Duodenal mucosa (tissue), 2 donors: ENCODE results near the gene CYP3A4.
"Not testable (repeated sequence)": the region's sequence is repeated elsewhere in the genome, so short reads cannot be mapped to it uniquely, and the experiment has no call there.

ENCODE experiments used
- H3K27ac ChIP-seq: one replicate; pipeline ENCODE4 v1.7.0; 2013; ENCODE audit warnings: low read depth, low read length
- H3K27me3 ChIP-seq, 2 donors: one replicate each; pipeline ENCODE4 v1.7.0; 2013; ENCODE audit warnings: low read length in 2 of 2, control low read depth in 1 of 2; ENCODE audit not compliant: insufficient read depth in 2 of 2, control insufficient read depth in 1 of 2
- H3K36me3 ChIP-seq, 2 donors: one replicate each; pipeline ENCODE4 v1.7.0; 2013; ENCODE audit warnings: low read length in 2 of 2, control low read depth in 1 of 2; ENCODE audit not compliant: insufficient read depth in 2 of 2, control insufficient read depth in 1 of 2
- H3K4me1 ChIP-seq, 2 donors: one replicate each; pipeline ENCODE4 v1.7.0; 2013; ENCODE audit warnings: low read length in 2 of 2, control low read depth in 1 of 2; ENCODE audit not compliant: insufficient read depth in 2 of 2, control insufficient read depth in 1 of 2
- H3K4me3 ChIP-seq, 2 donors: one replicate each; pipeline ENCODE4 v1.7.0; 2013; ENCODE audit warnings: low read length in 2 of 2, low read depth in 1 of 2
- H3K9ac ChIP-seq, 2 donors: one replicate each; pipeline ENCODE4 v1.7.0; 2013; ENCODE audit warnings: low read length in 2 of 2, low read depth in 1 of 2
- H3K9me3 ChIP-seq, 2 donors: one replicate each; pipeline ENCODE4 v1.7.0; 2013; ENCODE audit warnings: low read length in 2 of 2, control low read depth in 1 of 2; ENCODE audit not compliant: control insufficient read depth in 1 of 2

CYP3A4 gene

DNA sequence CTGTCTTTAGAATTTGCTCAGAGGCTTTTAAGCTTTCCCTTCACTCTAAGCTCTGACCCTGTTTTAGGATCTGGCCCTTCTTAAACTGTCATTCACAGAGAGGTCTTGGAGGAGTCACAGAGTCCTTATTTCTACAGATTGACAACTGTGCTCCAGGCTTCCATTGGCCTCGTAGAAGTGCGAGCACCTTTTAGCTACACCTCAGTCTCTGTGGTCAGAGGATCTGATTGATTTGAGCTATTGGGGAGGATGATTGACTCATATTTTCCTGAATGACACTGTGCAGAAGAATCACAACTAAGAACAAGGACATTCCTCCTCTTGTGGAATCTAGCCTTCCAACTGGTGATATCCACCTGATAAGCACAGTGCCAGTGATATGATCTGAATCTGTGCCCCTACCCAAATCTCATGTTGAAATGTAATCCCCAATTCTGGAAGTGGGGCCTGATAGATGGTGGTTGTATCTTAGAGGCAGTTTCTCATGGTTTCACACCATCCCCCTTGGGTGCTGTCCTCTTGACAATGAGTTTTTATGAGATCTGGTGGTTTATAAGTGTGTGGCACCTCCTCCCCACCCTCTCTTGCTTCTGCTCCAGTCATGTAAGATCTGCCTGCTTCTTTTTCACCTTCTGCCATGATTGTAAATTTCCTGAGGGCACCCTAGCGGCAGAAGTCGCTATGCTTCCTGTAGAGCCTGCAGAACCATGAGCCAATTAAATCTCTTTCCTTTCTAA, 52.2 kb downstream of the CYP3A4 start:
- Histone ChIP-seq H3K9ac (no peak overlapping the region), H3K27me3 (no peaks in the 10 kb centered on the region), H3K4me3 (no peak overlapping the region), H3K27ac (no peak overlapping the region), H3K4me1 (peaks cover 8 to 9% of the 10 kb centered on the region in 2 donors), H3K9me3 (no peaks in the 10 kb centered on the region), H3K36me3 (no peaks in the 10 kb centered on the region)

DNA sequence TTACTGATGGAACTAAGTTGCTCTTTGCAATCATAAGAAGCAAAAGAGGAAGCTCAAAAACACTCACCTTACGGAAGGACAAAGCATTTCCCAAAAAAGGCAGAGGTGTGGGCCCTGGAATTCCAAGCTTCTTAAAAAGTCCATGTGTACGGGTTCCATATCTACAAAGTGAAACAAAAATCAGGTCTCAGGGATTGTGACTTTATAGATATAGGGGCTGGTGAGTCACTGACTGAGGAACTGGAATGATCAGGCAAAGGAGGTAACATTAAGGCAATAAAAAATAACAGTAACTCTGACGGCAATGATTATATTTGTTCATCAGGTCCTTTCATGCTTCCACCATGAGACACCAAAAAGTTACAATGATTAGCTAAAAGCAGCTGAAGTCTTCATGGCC, 53.0 kb downstream of the CYP3A4 start:
- Histone ChIP-seq H3K27ac (no peak overlapping the region), H3K9ac (no peak overlapping the region), H3K9me3 (no peaks in the 10 kb centered on the region), H3K4me1 (peaks cover 8 to 9% of the 10 kb centered on the region in 2 donors), H3K36me3 (no peaks in the 10 kb centered on the region), H3K4me3 (no peak overlapping the region), H3K27me3 (no peaks in the 10 kb centered on the region)

DNA sequence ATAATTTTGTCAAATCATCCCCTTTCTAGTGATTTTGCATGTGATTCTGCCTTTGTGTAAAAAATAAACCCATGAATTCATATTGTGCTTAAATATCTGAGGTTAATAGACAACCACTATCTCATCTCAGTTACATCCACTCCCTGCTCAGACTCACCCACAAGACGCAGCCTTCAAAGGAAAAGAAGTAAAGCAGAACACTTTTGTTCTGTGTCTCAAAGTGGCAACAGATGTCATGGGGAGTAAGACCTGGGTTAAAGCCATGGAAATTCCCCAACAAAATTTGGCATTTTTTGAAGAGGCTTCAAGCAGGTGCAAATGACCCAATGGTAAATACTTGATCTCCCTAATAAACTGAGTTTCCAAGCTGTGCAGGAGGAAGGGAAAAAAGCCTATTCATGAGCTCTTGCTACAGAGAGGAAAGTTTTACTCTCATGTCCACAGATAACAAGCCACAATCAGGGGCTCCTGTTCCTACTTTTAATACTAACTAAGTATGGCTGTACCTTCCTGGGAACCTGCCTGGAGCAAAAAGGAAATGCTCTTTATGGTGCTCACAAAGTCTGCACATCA, 53.7 kb downstream of the CYP3A4 start:
- H3K4me1 ChIP-seq: peaks cover 8 to 9% of the 10 kb centered on the region in 2 donors
- no peak overlapping the region for H3K27ac ChIP-seq
- no peaks in the 10 kb centered on the region for H3K27me3 ChIP-seq
- no peaks in the 10 kb centered on the region for H3K36me3 ChIP-seq
- no peaks in the 10 kb centered on the region for H3K9me3 ChIP-seq
- H3K4me3 ChIP-seq: no peak overlapping the region
- H3K9ac ChIP-seq: no peak overlapping the region

DNA sequence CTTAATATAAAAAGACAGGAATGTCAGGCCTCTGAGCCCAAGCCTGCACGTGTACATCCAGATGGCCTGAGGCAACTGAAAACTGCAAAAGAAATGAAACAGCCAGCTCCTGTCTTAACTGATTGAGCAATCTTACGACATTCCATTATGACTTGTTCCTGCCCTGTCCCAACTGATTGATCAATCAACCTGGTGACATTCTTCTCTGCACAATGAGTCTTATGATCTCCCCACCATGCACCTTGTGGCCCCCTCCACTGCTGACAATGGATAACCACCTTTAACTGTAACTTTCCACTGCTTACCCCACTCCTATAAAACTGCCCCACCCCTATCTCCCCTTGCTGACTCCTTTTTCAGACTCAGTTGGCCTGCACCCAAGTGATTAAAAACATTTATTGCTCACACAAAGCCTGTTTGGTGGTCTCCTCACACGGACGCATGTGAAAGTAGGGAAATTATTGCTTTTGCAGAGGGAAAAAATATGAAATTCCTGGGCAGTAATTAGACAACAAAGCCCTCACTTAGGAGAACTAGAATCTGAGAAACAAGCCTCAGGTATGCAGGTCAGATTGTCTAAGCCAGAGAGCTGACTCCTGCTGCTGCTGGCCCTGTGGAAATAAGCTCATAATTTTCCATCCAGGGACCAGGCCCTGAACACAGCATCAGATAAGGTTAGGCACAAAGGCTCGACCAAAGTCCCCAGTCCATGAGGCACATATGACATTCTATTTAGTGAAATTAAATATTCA, 54.3 kb downstream of the CYP3A4 start:
- H3K36me3 ChIP-seq: no peaks in the 10 kb centered on the region
- peaks cover 8 to 9% of the 10 kb centered on the region in 2 donors for H3K4me1 ChIP-seq
- H3K27me3 ChIP-seq: no peaks in the 10 kb centered on the region
- H3K9me3 ChIP-seq: no peaks in the 10 kb centered on the region
- H3K27ac ChIP-seq: no peak overlapping the region
- H3K9ac ChIP-seq: no peak overlapping the region
- no peak overlapping the region for H3K4me3 ChIP-seq

DNA sequence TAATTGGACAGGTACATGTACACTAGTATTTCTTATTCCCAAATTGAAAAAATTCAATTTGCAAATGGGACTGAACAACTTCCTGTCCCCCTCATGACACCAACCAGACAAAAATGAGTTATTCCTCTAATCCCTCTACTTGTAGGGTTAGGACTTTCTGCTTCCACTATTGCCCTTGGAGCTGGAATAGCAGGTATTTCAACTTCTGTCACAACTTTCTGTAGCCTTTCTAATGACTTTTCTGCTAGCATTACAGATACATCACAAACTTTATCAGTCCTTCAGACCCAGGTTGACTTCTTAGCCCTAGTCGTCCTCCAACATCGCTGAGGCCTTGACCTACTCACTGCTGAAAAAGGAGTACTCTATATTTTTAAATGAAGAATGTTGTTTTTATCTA, 55.4 kb downstream of the CYP3A4 start:
- Histone ChIP-seq H3K27me3 (no peaks in the 10 kb centered on the region), H3K4me3 (no peak overlapping the region), H3K36me3 (no peaks in the 10 kb centered on the region), H3K9ac (no peak overlapping the region), H3K9me3 (no peaks in the 10 kb centered on the region), H3K4me1 (peaks cover 8 to 9% of the 10 kb centered on the region in 2 donors), H3K27ac (no peak overlapping the region)

DNA sequence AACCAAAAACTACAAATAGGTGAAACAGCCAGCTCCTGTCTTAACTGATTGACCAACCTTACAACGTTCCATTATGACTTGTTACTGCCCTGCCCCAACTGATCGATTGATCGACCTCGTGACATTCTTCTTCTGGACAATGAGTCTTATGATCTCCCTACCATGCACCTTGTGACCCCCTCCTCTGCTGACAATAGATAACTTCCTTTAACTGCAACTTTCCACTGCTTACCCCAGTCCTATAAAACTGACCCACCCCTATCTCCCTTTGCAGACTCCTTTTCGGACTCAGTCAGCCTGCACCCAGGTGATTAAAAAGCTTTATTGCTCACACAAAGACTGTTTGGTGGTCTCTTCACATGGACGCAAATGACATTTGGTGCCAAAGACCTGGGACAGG, 60.8 kb downstream of the CYP3A4 start:
- not testable (repeated sequence) for H3K9ac ChIP-seq, H3K27me3 ChIP-seq, H3K27ac ChIP-seq, H3K4me3 ChIP-seq, H3K9me3 ChIP-seq, H3K36me3 ChIP-seq
- H3K4me1 ChIP-seq: peaks cover 10% of the 10 kb centered on the region in 2 donors

DNA sequence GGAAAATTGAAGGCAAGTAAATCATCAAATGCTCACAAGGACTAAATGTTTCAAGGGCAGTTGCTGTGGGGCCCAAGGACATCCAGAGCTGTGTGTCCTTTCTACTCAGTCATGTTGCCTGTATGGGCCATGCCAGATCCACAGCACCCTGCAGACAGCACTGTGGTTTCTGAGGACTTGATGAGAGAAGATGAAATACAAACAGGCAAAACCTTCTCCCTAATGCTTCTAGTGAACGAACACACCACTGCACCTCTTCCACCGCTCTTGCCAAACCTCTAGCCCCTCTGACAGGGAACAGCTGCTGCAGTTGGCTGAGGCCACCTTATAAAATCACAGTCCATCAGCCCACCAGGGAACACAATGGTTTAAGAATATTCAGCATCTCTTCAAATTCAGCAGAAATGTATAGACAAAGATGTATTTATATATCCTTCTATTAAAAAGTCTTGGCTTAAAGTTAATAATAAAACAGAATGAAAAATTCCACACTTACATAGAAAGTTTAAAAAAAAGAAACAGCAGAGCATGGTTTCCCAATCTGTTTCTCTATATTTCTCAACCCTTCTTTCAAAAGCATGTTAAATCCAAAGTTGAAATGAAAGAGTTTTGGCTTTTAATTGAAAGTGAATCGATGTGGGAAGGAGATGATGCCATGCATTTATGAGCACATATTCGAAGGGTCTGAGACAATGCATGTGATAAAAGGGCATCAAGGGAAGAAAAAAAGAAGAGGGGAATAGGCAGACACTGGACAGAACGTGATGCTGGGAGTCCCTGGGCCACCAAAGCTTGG, 63.0 kb downstream of the CYP3A4 start:
- H3K36me3 ChIP-seq: no peaks in the 10 kb centered on the region
- H3K4me1 ChIP-seq: peaks cover 10% of the 10 kb centered on the region in 2 donors
- H3K27ac ChIP-seq: no peak overlapping the region
- no peaks in the 10 kb centered on the region for H3K27me3 ChIP-seq
- no peak overlapping the region for H3K4me3 ChIP-seq
- no peaks in the 10 kb centered on the region for H3K9me3 ChIP-seq
- H3K9ac ChIP-seq: no peak overlapping the region

DNA sequence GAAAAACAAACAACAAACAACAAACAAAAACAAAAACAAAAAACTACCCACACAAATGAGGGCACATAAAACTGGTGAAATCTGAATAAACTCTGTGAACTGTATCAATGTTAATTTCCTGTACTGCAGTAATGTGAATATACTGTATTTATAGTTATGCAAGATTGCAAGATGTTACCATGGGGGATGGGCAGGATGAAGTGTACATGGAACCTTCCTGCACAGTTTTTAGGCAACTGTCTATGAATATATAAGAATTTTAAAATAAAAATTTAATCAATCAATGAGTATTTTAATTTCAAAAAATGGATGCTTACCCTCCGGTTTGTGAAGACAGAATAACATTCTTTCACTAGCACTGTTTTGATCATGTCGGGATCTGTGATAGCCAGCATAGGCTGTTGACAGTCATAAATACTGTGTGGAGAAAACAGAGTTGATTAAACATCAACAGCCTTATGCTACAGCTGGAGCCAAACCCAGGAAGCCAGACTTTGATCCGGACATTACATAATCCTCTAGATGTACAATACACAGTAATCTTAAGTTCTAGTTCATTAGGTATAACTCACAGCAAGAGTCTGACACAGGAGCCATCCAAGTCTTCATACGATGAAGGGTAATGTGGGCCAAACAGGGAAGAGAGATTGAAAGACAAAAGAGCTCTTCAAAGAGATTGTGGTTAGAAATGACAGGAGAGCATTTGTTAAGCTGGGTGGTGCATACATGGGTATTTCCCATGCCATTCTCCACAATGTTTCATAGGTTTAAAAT, 63.8 kb downstream of the CYP3A4 start:
- Histone ChIP-seq H3K36me3 (no peaks in the 10 kb centered on the region), H3K27ac (no peak overlapping the region), H3K9me3 (no peaks in the 10 kb centered on the region), H3K9ac (no peak overlapping the region), H3K27me3 (no peaks in the 10 kb centered on the region), H3K4me3 (no peak overlapping the region), H3K4me1 (peaks cover 10% of the 10 kb centered on the region in 2 donors)

DNA sequence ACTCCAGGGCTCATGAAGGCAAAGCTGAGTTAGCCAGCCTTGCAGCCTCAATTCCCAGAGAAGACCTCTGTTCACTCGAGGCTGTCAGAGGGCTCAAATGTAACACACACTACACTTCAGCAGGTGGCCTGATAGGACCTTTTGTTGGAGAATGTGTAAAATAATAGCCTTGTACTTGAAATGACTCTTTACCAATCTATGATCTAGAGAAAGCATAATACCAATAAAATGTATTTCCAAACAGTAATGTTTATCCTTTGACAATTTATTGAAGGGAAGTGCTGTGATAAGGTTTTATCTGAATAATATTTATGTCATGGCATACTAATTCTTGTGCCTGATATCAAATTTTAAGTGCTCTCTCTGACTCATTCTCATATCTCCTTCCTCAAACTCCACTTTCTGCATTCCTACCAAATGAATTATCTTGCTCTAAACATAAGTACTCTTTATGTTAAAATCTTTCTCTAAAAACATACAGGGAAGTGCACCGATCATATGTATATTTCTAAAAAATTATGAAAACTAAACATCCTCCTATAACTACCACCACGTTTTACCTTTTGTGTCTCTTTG, 69.9 kb downstream of the CYP3A4 start:
- no peaks in the 10 kb centered on the region for H3K36me3 ChIP-seq
- H3K4me1 ChIP-seq: peaks cover 4 to 10% of the 10 kb centered on the region in 2 donors
- H3K27me3 ChIP-seq: no peaks in the 10 kb centered on the region

More for the DNA sequence above, 69.9 kb downstream of the CYP3A4 start:
- Histone ChIP-seq H3K9me3 (no peaks in the 10 kb centered on the region), H3K4me3 (no peak overlapping the region), H3K27ac (no peak overlapping the region), H3K9ac (no peak overlapping the region)
